ENCODE results near the gene KCNC1. TPM values are rescaled to one million over a fixed set of nuclear protein-coding genes. Genes with fewer than 3 reads are reported as not detected.

Gene KCNC1
- total and polyA plus RNA-seq, 4 donors = 0.54 TPM; not detected in 3

DNA sequence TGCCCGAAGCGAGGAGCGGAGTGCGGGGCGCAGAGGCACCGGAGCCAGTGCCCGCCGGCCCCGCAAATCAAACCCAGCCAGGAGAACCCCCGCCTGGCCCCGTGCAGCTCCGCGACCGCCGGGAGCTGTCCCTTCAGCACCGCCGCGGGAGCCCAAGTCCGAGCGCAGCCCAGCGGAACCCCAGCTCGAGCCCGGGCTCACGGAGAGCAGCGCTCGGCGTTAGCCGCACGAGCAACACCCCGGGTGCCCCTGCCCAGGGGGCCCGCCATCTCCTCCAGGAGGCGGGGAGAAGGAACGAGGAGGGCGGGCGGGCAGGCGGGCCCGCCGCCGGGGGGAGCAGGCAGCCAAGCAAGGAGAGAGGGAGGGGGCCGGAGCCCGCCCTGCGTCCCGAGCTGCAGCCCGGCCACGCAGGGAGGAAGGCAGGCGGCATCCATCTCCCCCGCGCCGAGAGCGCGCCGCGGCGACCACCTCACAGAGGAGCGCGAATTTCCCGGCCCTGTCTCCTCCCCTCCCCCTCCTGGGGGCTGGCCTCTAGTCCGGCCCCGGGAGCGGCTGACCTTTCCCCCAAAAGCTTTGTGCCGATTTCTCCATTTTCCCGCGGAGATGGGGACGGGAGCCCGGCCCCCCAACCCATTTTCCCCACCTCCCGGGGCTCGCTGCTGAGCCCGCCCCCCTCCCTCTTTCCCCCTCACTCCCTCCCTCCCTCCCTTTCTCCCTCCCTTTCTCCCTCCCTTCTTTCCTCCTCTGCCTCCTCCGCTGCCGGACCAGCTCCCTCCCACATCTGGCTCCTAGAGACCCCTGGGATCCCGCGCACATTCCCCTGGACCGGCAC is 621 bp downstream of the KCNC1 start:
- peak; percentile 63 for DNase-seq (ENCODE audit: low spot score)
- Histone ChIP-seq H3K4me3 (ENCODE audit: low read depth in 1 of 3, low read length in 3 of 3) (peak overlapping the region in 1 of 3 donors; percentile 41), H3K27me3 (ENCODE audit: control insufficient read depth in 4 of 4, insufficient read depth in 4 of 4, low read length in 3 of 4) (peaks cover 0 to 7% (median 1%) of the 10 kb centered on the region in 4 donors), H3K4me1 (ENCODE audit: control insufficient read depth in 4 of 4, insufficient read depth in 4 of 4, low read length in 3 of 4) (peaks cover 9 to 23% (median 15%) of the 10 kb centered on the region in 4 donors), H3K27ac (ENCODE audit: low read depth in 1 of 2, low read length in 2 of 2) (no peak overlapping the region), H3K36me3 (ENCODE audit: control insufficient read depth in 4 of 4, insufficient read depth in 3 of 4, low read depth in 1 of 4, low read length in 3 of 4) (no peaks in the 10 kb centered on the region), H3K9ac (ENCODE audit: low read depth in 1 of 2, low read length in 2 of 2) (no peak overlapping the region), H3K9me3 (ENCODE audit: control insufficient read depth in 4 of 4, low read length in 3 of 4) (no peaks in the 10 kb centered on the region)
- WGBS = 3% methylated on average over 73 of the region's 73 CpGs
- TF ChIP-seq, protein P1, sequence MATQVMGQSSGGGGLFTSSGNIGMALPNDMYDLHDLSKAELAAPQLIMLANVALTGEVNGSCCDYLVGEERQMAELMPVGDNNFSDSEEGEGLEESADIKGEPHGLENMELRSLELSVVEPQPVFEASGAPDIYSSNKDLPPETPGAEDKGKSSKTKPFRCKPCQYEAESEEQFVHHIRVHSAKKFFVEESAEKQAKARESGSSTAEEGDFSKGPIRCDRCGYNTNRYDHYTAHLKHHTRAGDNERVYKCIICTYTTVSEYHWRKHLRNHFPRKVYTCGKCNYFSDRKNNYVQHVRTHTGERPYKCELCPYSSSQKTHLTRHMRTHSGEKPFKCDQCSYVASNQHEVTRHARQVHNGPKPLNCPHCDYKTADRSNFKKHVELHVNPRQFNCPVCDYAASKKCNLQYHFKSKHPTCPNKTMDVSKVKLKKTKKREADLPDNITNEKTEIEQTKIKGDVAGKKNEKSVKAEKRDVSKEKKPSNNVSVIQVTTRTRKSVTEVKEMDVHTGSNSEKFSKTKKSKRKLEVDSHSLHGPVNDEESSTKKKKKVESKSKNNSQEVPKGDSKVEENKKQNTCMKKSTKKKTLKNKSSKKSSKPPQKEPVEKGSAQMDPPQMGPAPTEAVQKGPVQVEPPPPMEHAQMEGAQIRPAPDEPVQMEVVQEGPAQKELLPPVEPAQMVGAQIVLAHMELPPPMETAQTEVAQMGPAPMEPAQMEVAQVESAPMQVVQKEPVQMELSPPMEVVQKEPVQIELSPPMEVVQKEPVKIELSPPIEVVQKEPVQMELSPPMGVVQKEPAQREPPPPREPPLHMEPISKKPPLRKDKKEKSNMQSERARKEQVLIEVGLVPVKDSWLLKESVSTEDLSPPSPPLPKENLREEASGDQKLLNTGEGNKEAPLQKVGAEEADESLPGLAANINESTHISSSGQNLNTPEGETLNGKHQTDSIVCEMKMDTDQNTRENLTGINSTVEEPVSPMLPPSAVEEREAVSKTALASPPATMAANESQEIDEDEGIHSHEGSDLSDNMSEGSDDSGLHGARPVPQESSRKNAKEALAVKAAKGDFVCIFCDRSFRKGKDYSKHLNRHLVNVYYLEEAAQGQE (IDR thresholded peaks at IDR 0.05) = peak; percentile 98
- no peak for TF ChIP-seq RAD21 (IDR thresholded peaks at IDR 0.05)

- no peak for DNase-seq (ENCODE audit: low spot score)
- H3K9ac ChIP-seq (ENCODE audit: low read depth in 1 of 2, low read length in 2 of 2) = no peak overlapping the region
- H3K4me3 ChIP-seq (ENCODE audit: low read depth in 1 of 3, low read length in 3 of 3) = peak overlapping the region in 1 of 3 donors; percentile 41
- H3K9me3 ChIP-seq (ENCODE audit: control insufficient read depth in 4 of 4, low read length in 3 of 4) = no peaks in the 10 kb centered on the region
- H3K27ac ChIP-seq (ENCODE audit: low read depth in 1 of 2, low read length in 2 of 2) = no peak overlapping the region
- H3K4me1 ChIP-seq (ENCODE audit: control insufficient read depth in 4 of 4, insufficient read depth in 4 of 4, low read length in 3 of 4) = peaks cover 9 to 23% (median 15%) of the 10 kb centered on the region in 4 donors
- WGBS = 16% methylated on average over 102 of the region's 102 CpGs
- TF ChIP-seq HNF4A (conservative IDR thresholded peaks at IDR 0.05) = no peak
- TF ChIP-seq, protein P2, sequence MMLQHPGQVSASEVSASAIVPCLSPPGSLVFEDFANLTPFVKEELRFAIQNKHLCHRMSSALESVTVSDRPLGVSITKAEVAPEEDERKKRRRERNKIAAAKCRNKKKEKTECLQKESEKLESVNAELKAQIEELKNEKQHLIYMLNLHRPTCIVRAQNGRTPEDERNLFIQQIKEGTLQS (IDR thresholded peaks at IDR 0.05) = no peak
- TF ChIP-seq SP1 (IDR thresholded peaks at IDR 0.05) = no peak
- TF ChIP-seq TAF1 (conservative IDR thresholded peaks at IDR 0.05) = no peak
- no peak for TF ChIP-seq EGR1 (IDR thresholded peaks at IDR 0.05; ENCODE audit: low read depth in 2 of 2)
- TF ChIP-seq HNF4G (IDR thresholded peaks at IDR 0.05) = no peak
- TF ChIP-seq FOXA2 (IDR thresholded peaks at IDR 0.05) = no peak
- TF ChIP-seq RAD21 (IDR thresholded peaks at IDR 0.05) = no peak
- TF ChIP-seq RXRA (IDR thresholded peaks at IDR 0.05) = no peak
- TF ChIP-seq, protein P3, sequence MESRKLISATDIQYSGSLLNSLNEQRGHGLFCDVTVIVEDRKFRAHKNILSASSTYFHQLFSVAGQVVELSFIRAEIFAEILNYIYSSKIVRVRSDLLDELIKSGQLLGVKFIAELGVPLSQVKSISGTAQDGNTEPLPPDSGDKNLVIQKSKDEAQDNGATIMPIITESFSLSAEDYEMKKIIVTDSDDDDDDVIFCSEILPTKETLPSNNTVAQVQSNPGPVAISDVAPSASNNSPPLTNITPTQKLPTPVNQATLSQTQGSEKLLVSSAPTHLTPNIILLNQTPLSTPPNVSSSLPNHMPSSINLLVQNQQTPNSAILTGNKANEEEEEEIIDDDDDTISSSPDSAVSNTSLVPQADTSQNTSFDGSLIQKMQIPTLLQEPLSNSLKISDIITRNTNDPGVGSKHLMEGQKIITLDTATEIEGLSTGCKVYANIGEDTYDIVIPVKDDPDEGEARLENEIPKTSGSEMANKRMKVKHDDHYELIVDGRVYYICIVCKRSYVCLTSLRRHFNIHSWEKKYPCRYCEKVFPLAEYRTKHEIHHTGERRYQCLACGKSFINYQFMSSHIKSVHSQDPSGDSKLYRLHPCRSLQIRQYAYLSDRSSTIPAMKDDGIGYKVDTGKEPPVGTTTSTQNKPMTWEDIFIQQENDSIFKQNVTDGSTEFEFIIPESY (IDR thresholded peaks at IDR 0.05) = no peak
- no peak for TF ChIP-seq FOXA1 (IDR thresholded peaks at IDR 0.05)
- TF ChIP-seq, protein P1 (IDR thresholded peaks at IDR 0.05) = no peak
- TF ChIP-seq JUND (IDR thresholded peaks at IDR 0.05) = no peak
- TF ChIP-seq GABPA (IDR thresholded peaks at IDR 0.05 in 1 of 2, conservative IDR thresholded peaks at IDR 0.05 in 1 of 2) = no peak
- no peak for TF ChIP-seq YY1 (IDR thresholded peaks at IDR 0.05)
- TF ChIP-seq CTCF (IDR thresholded peaks at IDR 0.05; ENCODE audit: low read depth, low read length, missing input control) = no peak
- peaks cover 0 to 7% (median 1%) of the 10 kb centered on the region in 4 donors for H3K27me3 ChIP-seq (ENCODE audit: control insufficient read depth in 4 of 4, insufficient read depth in 4 of 4, low read length in 3 of 4)
- H3K36me3 ChIP-seq (ENCODE audit: control insufficient read depth in 4 of 4, insufficient read depth in 3 of 4, low read depth in 1 of 4, low read length in 3 of 4) = no peaks in the 10 kb centered on the region
Measured at GRCh38 chr11:17735818-17736578, 1.4 kb downstream of the KCNC1 start.
